Upper lobe of left lung (tissue), 4 donors: ENCODE data around the gene ADAMTS4.

Experiments
- CTCF ChIP-seq, 6 experiments: fragments of 450-650 bp in 4 of 6; fragments of 200-600 bp in 2 of 6; sonication (generic) in 2 of 6; IDR thresholded peaks; one replicate each; pipeline ENCODE4 v1.5.1; 2016 to 2019; ENCODE audit warnings: antibody characterized with exemption in 6 of 6
- POLR2A ChIP-seq, 4 donors: fragments of 450-650 bp; IDR thresholded peaks; one replicate each; pipeline ENCODE4 v1.5.1; 2016 to 2017; ENCODE audit warnings: antibody characterized with exemption in 4 of 4, mild to moderate bottlenecking in 2 of 4

- TF ChIP-seq POLR2A (IDR thresholded peaks at IDR 0.05), result no peak
- TF ChIP-seq CTCF (IDR thresholded peaks at IDR 0.05), result no peak
Measured at GRCh38 chr1:161164901-161165610, 33.8 kb downstream of the ADAMTS4 start.
